Activated naive CD8-positive, alpha-beta T cell treated with anti-CD3 and anti-CD28 coated beads, Interleukin-2, amount 50 U/mL, for 16 hours (primary cell): ENCODE measurements around the gene HBA1.
"Not testable (repeated sequence)": the region's sequence is repeated elsewhere in the genome, so short reads cannot be mapped to it uniquely, and the experiment has no call there.

Experiments used
- DNase-seq: peaks from one replicate; pipeline ENCODE4 v3.0.0-alpha.2; 2020; ENCODE audit warnings: low read depth, low spot score

HBA1 gene

GRCh38 chr16:203246-203645 is 26.8 kb downstream of the HBA1 start:
- DNase-seq, result no peak

- not testable (repeated sequence) for DNase-seq
Measured at GRCh38 chr16:204046-204445, 27.6 kb downstream of the HBA1 start.

GRCh38 chr16:209359-209758 is 32.9 kb downstream of the HBA1 start:
- DNase-seq, result not testable (repeated sequence)

- not testable (repeated sequence) for DNase-seq
Measured at GRCh38 chr16:211631-212180, 35.2 kb downstream of the HBA1 start.

- DNase-seq, result no peak
Measured at GRCh38 chr16:212999-213398, 36.5 kb downstream of the HBA1 start.

- no peak for DNase-seq
Measured at GRCh38 chr16:220021-220420, 43.5 kb downstream of the HBA1 start.
